ENCODE results near the gene NFATC3. TPM values are rescaled to one million over a fixed set of nuclear protein-coding genes. Genes with fewer than 3 reads are reported as not detected.

Gene NFATC3
- total RNA-seq, 1 donor from 2014 or later = 23.2 TPM

DNA sequence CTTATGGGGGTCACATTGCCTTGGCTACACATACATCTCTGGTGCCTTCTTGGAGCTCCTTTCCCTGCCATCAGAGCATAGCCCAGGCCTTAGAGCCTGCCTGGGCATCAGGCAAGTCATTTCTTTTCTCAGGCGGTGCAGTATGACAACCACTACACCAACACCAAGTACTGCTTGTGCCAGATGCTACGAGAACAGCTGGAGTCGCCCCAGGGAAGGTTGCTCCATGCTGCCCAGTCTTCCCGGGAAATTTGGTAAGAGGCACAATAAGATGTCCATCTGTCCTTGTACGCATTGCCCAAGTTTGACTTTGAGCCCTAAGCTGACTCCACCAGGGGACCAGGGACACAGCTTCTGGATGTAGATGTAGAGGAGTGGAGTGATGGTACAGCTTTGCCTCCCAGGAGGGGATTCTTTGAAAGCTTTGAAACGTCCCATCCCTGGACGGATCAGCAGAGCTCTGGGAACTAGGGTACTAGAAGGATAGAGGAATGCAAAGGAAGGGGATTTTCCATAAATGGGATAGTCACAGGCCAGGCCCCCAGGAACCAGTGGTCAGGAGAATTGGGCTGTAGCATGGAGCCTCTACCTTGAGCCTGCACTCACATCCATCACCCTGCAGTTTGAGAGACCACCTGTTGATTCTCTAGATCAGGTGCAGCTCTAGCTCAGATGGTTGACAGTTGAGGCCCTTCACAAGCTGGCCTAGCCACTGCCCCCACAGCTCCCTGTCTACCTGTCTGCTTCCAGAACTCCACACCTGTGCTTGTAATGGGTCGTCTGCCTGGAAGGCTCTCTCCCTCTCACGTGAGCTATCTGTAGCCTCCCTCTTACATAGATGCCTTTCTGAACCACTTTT is 11.0 kb upstream of the NFATC3 start:
- no peak for DNase-seq

GRCh38 chr16:68074850-68075555 is 10.2 kb upstream of the NFATC3 start:
- no peak for DNase-seq

DNA sequence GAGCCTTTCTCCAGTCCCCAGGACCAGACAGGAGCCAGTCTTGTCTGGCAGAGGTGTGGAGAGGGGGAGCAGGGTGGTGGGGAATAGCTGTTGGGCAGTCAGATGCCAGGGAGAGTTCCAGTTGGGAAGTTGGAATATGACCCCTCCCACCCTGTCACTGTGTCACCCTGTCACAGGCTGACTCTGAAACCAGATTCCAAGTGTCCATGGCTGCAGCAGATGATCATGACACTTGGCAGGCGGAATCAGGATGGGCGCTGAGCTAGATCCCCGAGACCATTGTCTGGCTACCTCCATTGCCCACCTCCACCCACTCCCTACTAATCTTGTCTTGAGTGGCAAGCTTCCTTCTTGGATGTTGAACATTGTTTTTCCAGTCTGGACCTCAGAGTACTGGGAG is 9.2 kb upstream of the NFATC3 start:
- no peak for DNase-seq

DNA sequence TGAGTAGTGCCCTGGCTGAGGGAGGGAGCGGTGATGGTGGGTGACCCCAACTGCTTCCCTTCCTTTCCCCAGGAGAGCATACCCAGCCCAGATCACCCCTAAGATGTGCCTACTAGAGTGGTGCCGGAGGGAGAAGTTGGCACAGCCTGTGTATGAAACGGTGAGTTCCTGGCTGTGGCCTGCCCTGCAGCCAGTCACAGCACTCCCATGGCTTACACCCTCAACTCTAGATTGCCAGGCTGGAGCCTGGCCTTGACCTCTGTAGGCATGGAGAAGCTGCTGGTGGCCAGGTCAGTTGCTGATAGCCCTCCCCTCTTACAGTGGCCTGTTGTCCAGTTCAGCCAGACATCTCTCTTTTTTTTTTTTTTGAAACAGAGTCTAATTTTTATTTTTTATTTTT is 8.6 kb upstream of the NFATC3 start:
- DNase-seq = no peak

GRCh38 chr16:68077866-68078700 is 7.1 kb upstream of the NFATC3 start:
- no peak for DNase-seq

DNA sequence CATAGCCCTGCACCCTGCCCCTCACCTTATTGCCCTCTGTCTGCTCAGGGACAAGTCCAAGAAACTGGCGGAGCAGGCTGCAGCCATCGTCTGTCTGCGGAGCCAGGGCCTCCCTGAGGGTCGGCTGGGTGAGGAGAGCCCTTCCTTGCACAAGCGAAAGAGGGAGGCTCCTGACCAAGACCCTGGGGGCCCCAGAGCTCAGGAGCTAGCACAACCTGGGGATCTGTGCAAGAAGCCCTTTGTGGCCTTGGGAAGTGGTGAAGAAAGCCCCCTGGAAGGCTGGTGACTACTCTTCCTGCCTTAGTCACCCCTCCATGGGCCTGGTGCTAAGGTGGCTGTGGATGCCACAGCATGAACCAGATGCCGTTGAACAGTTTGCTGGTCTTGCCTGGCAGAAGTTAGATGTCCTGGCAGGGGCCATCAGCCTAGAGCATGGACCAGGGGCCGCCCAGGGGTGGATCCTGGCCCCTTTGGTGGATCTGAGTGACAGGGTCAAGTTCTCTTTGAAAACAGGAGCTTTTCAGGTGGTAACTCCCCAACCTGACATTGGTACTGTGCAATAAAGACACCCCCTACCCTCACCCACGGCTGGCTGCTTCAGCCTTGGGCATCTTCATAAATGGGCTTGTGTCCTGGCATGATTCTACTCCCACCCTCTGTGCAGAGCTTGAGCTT is 6.3 kb upstream of the NFATC3 start:
- no peak for DNase-seq

- DNase-seq = no peak
These were observed 5.9 kb upstream of the NFATC3 start for GRCh38 chr16:68079376-68079625.

DNA sequence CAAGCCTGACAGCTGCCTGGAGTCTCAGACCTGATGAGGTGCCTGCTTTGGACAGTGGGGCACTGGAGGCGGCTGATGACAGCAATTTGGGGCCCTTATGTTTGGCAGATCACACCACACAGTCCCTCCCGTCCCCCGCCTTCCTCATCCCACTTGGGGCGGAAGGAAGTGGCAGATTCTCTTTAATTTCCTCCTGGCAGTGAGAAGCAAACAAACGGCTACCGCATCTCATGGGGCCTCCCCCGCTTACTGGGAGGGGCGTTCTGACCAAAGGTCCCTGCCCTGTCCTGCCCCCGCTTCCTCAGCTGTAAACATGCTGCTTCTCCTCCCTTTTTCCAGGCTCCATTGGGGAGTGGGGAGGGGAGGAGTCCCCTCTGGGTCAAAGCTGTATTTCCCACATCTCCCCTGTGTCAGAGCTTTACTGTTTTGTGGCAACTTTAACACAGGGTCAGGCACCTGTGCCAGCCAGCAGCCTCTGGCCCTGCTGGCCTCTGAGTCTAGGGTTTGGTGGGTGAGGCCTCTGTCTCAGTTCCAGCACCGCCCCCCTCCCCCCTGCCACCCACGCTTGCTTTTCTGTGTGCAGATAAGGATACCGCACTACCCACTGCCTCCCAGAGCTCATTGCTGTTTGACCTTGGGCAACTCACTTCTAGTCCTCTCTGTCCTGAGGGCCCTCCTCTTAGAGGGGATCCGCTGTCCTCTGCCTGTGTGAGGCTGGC is 5.4 kb upstream of the NFATC3 start:
- DNase-seq = no peak

GRCh38 chr16:68081861-68082628 is 3.1 kb upstream of the NFATC3 start:
- no peak for DNase-seq

- DNase-seq = no peak
These were observed 2.4 kb upstream of the NFATC3 start for GRCh38 chr16:68082629-68083238.

DNA sequence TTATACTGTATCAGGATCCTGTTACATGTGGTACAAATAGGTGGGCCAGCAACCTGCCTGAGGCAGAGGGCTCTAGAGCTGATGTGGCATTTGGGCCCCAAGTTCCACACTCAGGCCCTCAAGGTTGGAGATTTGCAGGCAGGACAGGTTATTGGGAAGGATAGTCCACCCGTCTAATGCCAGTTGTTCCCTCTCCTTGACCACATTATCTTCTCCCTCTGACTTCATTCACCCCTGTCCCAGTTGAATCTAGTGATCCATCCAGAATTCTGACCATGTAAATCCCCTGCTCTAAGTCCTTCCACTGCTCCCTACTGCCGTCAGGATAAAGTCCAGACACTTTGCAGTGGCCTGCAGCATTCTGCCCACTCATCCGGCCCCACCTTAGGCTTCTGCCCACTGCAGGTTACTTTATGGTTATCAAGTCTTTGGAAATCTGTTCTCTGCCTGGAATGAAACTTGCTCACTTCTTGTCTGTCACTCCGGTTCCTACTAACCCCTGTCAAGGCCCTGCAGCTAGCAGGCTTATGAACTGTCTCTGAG is 1.9 kb upstream of the NFATC3 start:
- no peak for DNase-seq

GRCh38 chr16:68083861-68084503 is 1.2 kb upstream of the NFATC3 start:
- DNase-seq = no peak

DNA sequence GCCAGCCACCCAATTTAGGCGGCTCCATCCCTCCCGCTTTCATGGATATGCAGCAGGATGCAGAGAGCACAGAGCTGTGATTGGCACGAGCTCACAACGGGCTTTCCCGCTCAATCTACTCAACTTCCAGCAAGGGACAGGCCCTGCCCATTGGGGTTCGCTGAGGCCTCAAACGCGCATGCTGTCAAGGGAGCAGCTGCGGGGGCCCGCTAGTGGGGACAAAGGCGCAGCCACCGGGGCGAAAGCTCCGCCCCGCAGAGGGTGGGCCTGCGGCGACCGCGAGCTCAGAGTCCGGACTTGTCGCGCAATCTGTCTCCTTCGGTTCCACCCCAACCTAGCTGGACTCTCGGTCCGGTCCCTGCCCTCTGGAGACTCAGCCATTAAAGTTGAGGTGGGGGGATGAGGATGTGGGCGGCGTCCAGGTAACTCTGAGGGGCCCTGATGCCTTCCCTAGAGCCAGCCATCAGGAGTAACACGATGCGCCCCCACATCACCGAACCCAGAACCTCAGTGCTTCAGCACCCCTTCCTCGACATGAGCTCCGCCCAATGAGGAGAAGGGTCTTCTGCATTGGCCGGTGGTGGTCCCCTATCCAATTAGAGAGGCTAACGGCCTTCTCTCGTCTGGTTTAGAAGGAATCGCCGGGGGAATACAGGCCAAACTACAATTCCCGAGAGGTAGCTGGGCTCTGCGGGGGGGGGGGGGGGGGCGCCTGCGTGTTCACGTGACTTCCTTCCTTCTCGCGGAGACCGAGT is 489 bp upstream of the NFATC3 start:
- peak; percentile 95 for DNase-seq

DNA sequence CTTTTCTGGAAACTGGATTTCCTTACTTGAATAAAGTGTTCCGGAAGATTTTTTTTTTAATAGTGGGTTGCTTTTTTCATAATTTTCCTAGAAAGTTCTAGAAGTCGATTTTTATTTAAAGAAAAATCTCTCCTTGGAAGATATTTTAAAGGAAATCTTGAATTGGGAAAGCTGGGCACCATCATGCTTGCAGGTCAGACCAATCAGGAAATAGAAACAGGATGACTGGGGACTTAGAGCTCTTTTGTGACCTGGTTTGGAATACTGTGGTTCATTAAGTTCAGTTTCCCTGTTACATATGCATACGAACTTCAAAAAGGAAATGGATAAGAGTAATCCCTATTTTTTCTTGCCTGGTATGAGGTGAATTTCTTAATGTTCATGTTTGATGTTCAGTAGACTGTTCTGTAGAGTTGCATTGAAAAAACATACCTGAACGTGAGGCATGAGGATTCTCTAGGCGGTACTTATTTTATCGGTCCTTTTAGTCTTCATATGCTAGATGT is 1.2 kb downstream of the NFATC3 start:
- DNase-seq = no peak

- DNase-seq = no peak
These were observed 1.7 kb downstream of the NFATC3 start for GRCh38 chr16:68086860-68087268.

DNA sequence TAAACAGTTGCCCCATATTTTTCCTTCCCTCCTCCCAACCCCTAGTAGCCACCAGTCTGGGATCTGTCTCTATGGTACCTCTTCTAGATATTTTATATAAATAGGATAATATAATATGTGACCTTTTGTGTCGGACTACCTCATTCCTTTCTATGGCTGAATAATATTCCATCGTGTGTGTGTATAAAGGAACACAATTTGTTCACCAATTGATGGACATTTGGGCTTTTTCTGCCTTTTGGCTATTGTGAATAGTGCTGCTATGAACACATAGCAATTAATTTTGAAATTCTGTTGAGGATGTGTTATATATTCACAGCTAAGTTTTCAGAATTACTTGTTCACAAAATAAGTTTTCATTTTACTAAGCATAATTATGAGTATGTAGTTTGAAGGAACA is 2.5 kb downstream of the NFATC3 start:
- no peak for DNase-seq

DNA sequence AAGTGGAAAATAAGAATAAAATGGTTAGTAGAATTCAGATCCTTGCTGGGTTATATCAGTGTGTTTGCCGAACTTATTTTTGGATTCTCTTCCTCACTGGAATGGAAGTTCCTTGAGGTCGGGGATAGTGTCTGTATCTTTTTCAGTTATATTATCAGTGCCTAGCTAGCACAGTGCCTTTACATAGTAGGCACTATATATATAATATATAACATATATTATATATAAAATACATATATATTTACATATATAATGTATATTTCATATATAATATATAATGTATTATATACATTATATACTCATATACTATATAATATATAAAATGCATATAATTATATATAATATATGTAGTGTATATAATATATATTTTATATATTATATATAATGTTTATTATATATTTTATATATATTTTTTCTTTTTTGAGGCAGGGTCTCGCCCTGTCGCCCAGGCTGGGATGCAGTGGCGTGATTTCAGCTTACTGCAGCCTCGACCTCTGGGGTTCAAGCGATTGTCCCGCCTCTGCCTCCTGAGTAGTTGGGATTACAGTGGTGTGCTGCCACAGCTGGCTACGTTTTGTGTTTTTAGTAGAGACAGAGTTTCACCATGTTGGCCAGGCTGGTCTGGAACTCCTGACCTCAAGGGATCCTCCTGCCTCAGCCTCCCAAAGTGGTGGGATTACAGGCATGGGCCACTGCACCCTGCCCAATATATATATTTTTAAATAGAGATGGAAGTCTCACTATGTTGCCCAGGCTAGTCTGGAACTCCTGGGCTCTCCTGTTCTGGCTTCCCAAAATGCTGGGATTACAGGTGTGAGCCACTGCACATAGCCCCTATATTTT is 3.2 kb downstream of the NFATC3 start:
- DNase-seq = no peak

DNA sequence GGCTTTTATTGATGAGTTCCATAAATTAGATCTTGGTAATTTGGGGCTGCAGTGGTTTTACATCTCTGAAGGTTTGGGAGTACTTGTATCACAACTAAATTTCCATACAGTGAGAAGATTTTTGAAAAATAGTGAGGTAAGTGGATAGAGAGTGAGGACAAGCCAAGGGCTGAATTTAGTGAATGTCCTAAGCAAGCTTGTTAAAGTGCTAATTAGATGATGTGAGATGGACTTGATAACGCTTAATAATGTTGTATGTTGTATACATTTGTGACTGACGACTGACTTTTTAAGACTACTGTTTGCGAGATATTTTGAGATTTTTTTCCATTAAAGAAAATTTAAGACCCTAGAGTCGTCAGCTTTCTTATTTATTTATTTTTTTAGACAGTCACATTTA is 3.9 kb downstream of the NFATC3 start:
- DNase-seq = no peak

Data from occipital lobe (tissue), 2 donors.